Subcutaneous adipose tissue (tissue), 4 donors: ENCODE results near the gene IGSF21. TPM values are rescaled to one million over a fixed set of nuclear protein-coding genes. Genes with fewer than 3 reads are reported as not detected.

Source experiments
- CTCF ChIP-seq: fragments of 450-650 bp; IDR thresholded peaks from one replicate; pipeline ENCODE4 v1.5.1; 2016; ENCODE audit warnings: low read depth, mild to moderate bottlenecking, control low read depth, antibody characterized with exemption, moderate library complexity
- total RNA-seq, 4 donors: library from RNA; depleted of rRNA; stranded (reverse); fragments of >200 nt; gene quantifications; one replicate each; pipeline ENCODE4 v1.1.0, GENCODE V29; 2016

Gene IGSF21
- total RNA-seq, 4 donors from 2014 or later, result 0.98 to 12.6 (median 4.4) TPM; not detected in 1

GRCh38 chr1:18407166-18408045 lies 299.8 kb downstream of the IGSF21 start:
- TF ChIP-seq CTCF, result no peak

- TF ChIP-seq CTCF, result no peak
These were observed 301.2 kb downstream of the IGSF21 start for GRCh38 chr1:18408656-18409370.

GRCh38 chr1:18409609-18410237 lies 302.1 kb downstream of the IGSF21 start:
- TF ChIP-seq CTCF, result no peak

- no peak for TF ChIP-seq CTCF
These were observed 302.8 kb downstream of the IGSF21 start for GRCh38 chr1:18410407-18410806.

GRCh38 chr1:18411321-18411720 lies 303.7 kb downstream of the IGSF21 start:
- no peak for TF ChIP-seq CTCF

- no peak for TF ChIP-seq CTCF
These were observed 304.4 kb downstream of the IGSF21 start for GRCh38 chr1:18411820-18412641.
